SK-N-SH (cell line): ENCODE data around the gene NOSTRIN. TPM values are rescaled to one million over a fixed set of nuclear protein-coding genes. Genes with fewer than 3 reads are reported as not detected.

Source experiments
- CTCF ChIA-PET: fragments of 300-600, 350-600 bp; formaldehyde crosslinking; extraction: SDS; loops from one replicate; lab custom pipeline; 2021; lab: Yijun Ruan, JAX
- POLR2A ChIA-PET: fragments of 350-600 bp; sonication (Branson Sonifier 250); formaldehyde crosslinking; extraction: SDS; loops from one replicate; lab custom pipeline; 2020; ENCODE audit warnings: antibody characterized with exemption, inconsistent platforms; lab: Yijun Ruan, JAX
- DNase-seq: peaks from one replicate; pipeline ENCODE4 v3.0.0; 2012
- H2AFZ ChIP-seq: fragments of 200-600 bp; sonication (generic); 2 replicates; pipeline ENCODE4 v1.8.1; 2016; ENCODE audit warnings: antibody characterized with exemption, mild to moderate bottlenecking, low read depth
- H3F3A ChIP-seq: fragments of 200-600 bp; sonication (generic); replicated peaks from 2 replicates; pipeline ENCODE3; 2016; ENCODE audit warnings: antibody characterized with exemption, mild to moderate bottlenecking; ENCODE audit not compliant: insufficient read depth
- H3K27ac ChIP-seq, 2 experiments: fragments of 200-500 bp in 1 of 2; fragments of 200-600 bp in 1 of 2; sonication (Bioruptor generic) in 1 of 2; sonication (generic), shearing (Covaris generic) in 1 of 2; 2 replicates each; pipeline versions ENCODE4 v1.5.1 to v1.6.1; 2014 to 2016; ENCODE audit warnings: low read depth in 2 of 2, inconsistent platforms in 1 of 2, low read length in 1 of 2, mild to moderate bottlenecking in 1 of 2, mixed read lengths in 1 of 2
- H3K27me3 ChIP-seq: fragments of 200-600 bp; sonication (generic), shearing (Covaris generic); 2 replicates; pipeline ENCODE4 v1.6.1; 2016; ENCODE audit warnings: mixed run types; ENCODE audit not compliant: insufficient read depth
- H3K36me3 ChIP-seq, 2 experiments: fragments of 200-500 bp in 1 of 2; fragments of 200-600 bp in 1 of 2; sonication (Bioruptor generic) in 1 of 2; sonication (generic) in 1 of 2; replicated peaks in 1 of 2; 2 replicates each; pipeline versions ENCODE3 to v1.5.1; 2014 to 2016; ENCODE audit warnings: low read length in 1 of 2, mild to moderate bottlenecking in 1 of 2; ENCODE audit not compliant: insufficient read depth in 2 of 2, control insufficient read depth in 1 of 2
- H3K4me1 ChIP-seq, 2 experiments: fragments of 200-500 bp in 1 of 2; fragments of 200-600 bp in 1 of 2; sonication (Bioruptor generic) in 1 of 2; sonication (generic), shearing (Covaris generic) in 1 of 2; 2 replicates each; pipeline versions ENCODE4 v1.5.1 to v1.6.1; 2014 to 2016; ENCODE audit warnings: low read depth in 1 of 2, low read length in 1 of 2, mixed run types in 1 of 2; ENCODE audit not compliant: insufficient read depth in 2 of 2, control insufficient read depth in 1 of 2
- H3K4me2 ChIP-seq: fragments of 200-600 bp; sonication (generic), shearing (Covaris generic); 2 replicates; pipeline ENCODE4 v1.6.1; 2017; ENCODE audit warnings: mixed run types
- H3K4me3 ChIP-seq, 2 experiments: fragments of 200-500 bp in 1 of 2; fragments of 200-600 bp in 1 of 2; sonication (Bioruptor generic) in 1 of 2; sonication (generic), shearing (Covaris generic) in 1 of 2; 2 replicates each; pipeline versions ENCODE4 v1.5.1 to v1.8.1; 2014 to 2016; ENCODE audit warnings: low read depth in 2 of 2, inconsistent platforms in 1 of 2, low read length in 1 of 2, mild to moderate bottlenecking in 1 of 2, mixed read lengths in 1 of 2, moderate library complexity in 1 of 2
- H3K79me2 ChIP-seq: fragments of 200-600 bp; sonication (generic); 2 replicates; pipeline ENCODE4 v1.8.1; 2017; ENCODE audit warnings: mild to moderate bottlenecking; ENCODE audit not compliant: insufficient read depth
- H3K9ac ChIP-seq: fragments of 200-600 bp; sonication (generic); 2 replicates; pipeline ENCODE4 v1.6.1; 2017; ENCODE audit warnings: mixed run types
- H3K9me2 ChIP-seq: fragments of 200-600 bp; sonication (generic); 2 replicates; pipeline ENCODE4 v1.6.1; 2017; ENCODE audit warnings: mixed run types
- H3K9me3 ChIP-seq: fragments of 200-600 bp; sonication (generic); 2 replicates; pipeline ENCODE4 v1.6.1; 2017; ENCODE audit warnings: mixed run types, mild to moderate bottlenecking, moderate library complexity
- H4K20me1 ChIP-seq: fragments of 200-600 bp; sonication (generic); 2 replicates; pipeline ENCODE4 v1.6.1; 2017; ENCODE audit warnings: mild to moderate bottlenecking, mixed run types; ENCODE audit not compliant: insufficient read depth
- ELF1 ChIP-seq: IDR thresholded peaks from 2 replicates; pipeline ENCODE4 v1.4.0; 2012
- EP300 ChIP-seq, 2 experiments: IDR thresholded peaks; 2 replicates each; pipeline versions ENCODE4 v1.4.0 to v1.6.1; 2012; ENCODE audit warnings: borderline replicate concordance in 1 of 2, low read depth in 1 of 2, low read length in 1 of 2
- EZH2phosphoT487 ChIP-seq: fragments of 200-600 bp; sonication (generic); IDR thresholded peaks from 2 replicates; pipeline ENCODE4 v1.6.1; 2017; ENCODE audit warnings: low read depth, mixed run types, mild to moderate bottlenecking, antibody characterized with exemption, moderate library complexity, borderline replicate concordance
- FOXJ3 ChIP-seq: sonication (generic); formaldehyde crosslinking; IDR thresholded peaks from 2 replicates; pipeline ENCODE4 v1.5.1; 2020; ENCODE audit warnings: mild to moderate bottlenecking, missing genetic modification reagents
- IRF3 ChIP-seq: fragments of 150-350 bp; IDR thresholded peaks from 2 replicates; pipeline ENCODE4 v1.6.1; 2016; ENCODE audit warnings: mild to moderate bottlenecking, low read depth, low read length
- MAX ChIP-seq: IDR thresholded peaks from 2 replicates; pipeline ENCODE4 v1.4.0; 2012; ENCODE audit warnings: low read depth
- MEF2A ChIP-seq: IDR thresholded peaks from 2 replicates; pipeline ENCODE4 v1.4.0; 2012; ENCODE audit warnings: low read depth, borderline replicate concordance
- PBX3 ChIP-seq: IDR thresholded peaks from 2 replicates; pipeline ENCODE4; 2012
- RFX5 ChIP-seq: IDR thresholded peaks from 2 replicates; pipeline ENCODE4 v1.6.1; 2012; ENCODE audit warnings: mild to moderate bottlenecking, improper control_type of control experiment, low read length
- USF1 ChIP-seq: IDR thresholded peaks from 2 replicates; pipeline ENCODE4 v1.4.0; 2012; ENCODE audit warnings: low read depth, borderline replicate concordance
- ZBTB33 ChIP-seq: IDR thresholded peaks from 2 replicates; pipeline ENCODE4 v1.4.0; 2012; ENCODE audit warnings: low read depth, borderline replicate concordance
- WGBS: methylation state at CpG from one replicate; pipeline ENCODE4 v1.1.6; 2017; ENCODE audit warnings: low lambda C conversion rate; 5-methylcytosine and 5-hydroxymethylcytosine counted together
- polyA plus RNA-seq, 3 experiments: library from polyadenylated mRNA; depleted of rRNA; stranded (reverse); fragments of >200 nt; gene quantifications; 2 replicates each; pipeline ENCODE4 v1.2.3, GENCODE V29; 2012

NOSTRIN gene
- polyA plus RNA-seq, 1 of the 3 experiments (the other 2 are of a cell fraction) = not detected

- peak; percentile 98 for TF ChIP-seq ZBTB33
- TF ChIP-seq USF1 = no peak
- no peak for TF ChIP-seq MEF2A
- peak; percentile 81 for TF ChIP-seq IRF3
- TF ChIP-seq EZH2phosphoT487 = no peak
- no peak for TF ChIP-seq EP300 (IDR thresholded peaks at IDR 0.05; ENCODE audit: borderline replicate concordance in 1 of 2, low read depth in 1 of 2, low read length in 1 of 2)
Observed at GRCh38 chr2:168890006-168890782, 87.8 kb downstream of the NOSTRIN start, which contains the start of gene SPC25 (continued).

- TF ChIP-seq ELF1 (no peak), MAX (no peak), FOXJ3 (CRISPR knock-in tag) (no peak), RFX5 (no peak), PBX3 (no peak), EZH2phosphoT487 (no peak)
- H3K4me2 ChIP-seq = no peak overlapping the region
- H3K4me1 ChIP-seq = peaks cover 6 to 7% of the 10 kb centered on the region in 2 experiments; a peak in 2 of 4 replicates
- no peaks in the 10 kb centered on the region for H4K20me1 ChIP-seq
- no peaks in the 10 kb centered on the region for H3K9me3 ChIP-seq
- no peak overlapping the region for H3K9ac ChIP-seq
- H3K9me2 ChIP-seq = no peaks in the 10 kb centered on the region
- H3K4me3 ChIP-seq = no peak overlapping the region
- DNase-seq = no peak
- ChIA-PET POLR2A (no interaction called here), CTCF (interaction anchor here (0.9 kb wide), 1 partner anchor 17 kb away, joined by 3 read pairs; no protein-coding TSS in a partner anchor)
- peaks cover 17% of the 10 kb centered on the region for H3K79me2 ChIP-seq
- WGBS = 47% methylated on average over 3 of the region's 3 CpGs
- peaks cover 6% of the 10 kb centered on the region for H3F3A ChIP-seq
- H3K36me3 ChIP-seq = no peaks in the 10 kb centered on the region
- H2AFZ ChIP-seq = no peak overlapping the region
- no peaks in the 10 kb centered on the region for H3K27me3 ChIP-seq
- no peak overlapping the region for H3K27ac ChIP-seq
Observed at GRCh38 chr2:168892327-168892726, 89.9 kb downstream of the NOSTRIN start.
